Stimulated activated CD4-positive, alpha-beta T cell treated with anti-CD3 and anti-CD28 coated beads, Interleukin-2, amount 100 ng/mL, for 4 hours (primary cell): ENCODE measurements around the gene SLC1A3.

Source experiments
- DNase-seq: peaks from one replicate; pipeline ENCODE4 v3.0.0-alpha.2; 2020; ENCODE audit warnings: low read depth

Gene SLC1A3

GRCh38 chr5:36599986-36600779, 6.2 kb upstream of the SLC1A3 start:
- no peak for DNase-seq

GRCh38 chr5:36600917-36601527, 5.4 kb upstream of the SLC1A3 start:
- DNase-seq: no peak

GRCh38 chr5:36602704-36603321, 3.6 kb upstream of the SLC1A3 start:
- no peak for DNase-seq

GRCh38 chr5:36605241-36605640, 1.2 kb upstream of the SLC1A3 start:
- DNase-seq: no peak

- DNase-seq: no peak
These were observed 374 bp upstream of the SLC1A3 start for GRCh38 chr5:36606036-36606427.

GRCh38 chr5:36607114-36607571, 737 bp downstream of the SLC1A3 start:
- DNase-seq: no peak

GRCh38 chr5:36607838-36608783, 1.7 kb downstream of the SLC1A3 start:
- DNase-seq: no peak

- DNase-seq: no peak
These were observed 4.2 kb downstream of the SLC1A3 start for GRCh38 chr5:36610621-36611020.

GRCh38 chr5:36611520-36612274, 5.3 kb downstream of the SLC1A3 start:
- no peak for DNase-seq

- no peak for DNase-seq
These were observed 6.8 kb downstream of the SLC1A3 start for GRCh38 chr5:36613241-36613640.

- DNase-seq: no peak
These were observed 7.6 kb downstream of the SLC1A3 start for GRCh38 chr5:36613771-36614656.

GRCh38 chr5:36614657-36615308, 8.4 kb downstream of the SLC1A3 start:
- DNase-seq: no peak

GRCh38 chr5:36619012-36619635, 12.7 kb downstream of the SLC1A3 start:
- no peak for DNase-seq

GRCh38 chr5:36621985-36622384, 15.6 kb downstream of the SLC1A3 start:
- DNase-seq: no peak

- no peak for DNase-seq
These were observed 17.4 kb downstream of the SLC1A3 start for GRCh38 chr5:36623832-36624231.

GRCh38 chr5:36624277-36624676, 17.9 kb downstream of the SLC1A3 start:
- DNase-seq: no peak

- DNase-seq: no peak
These were observed 22.3 kb downstream of the SLC1A3 start for GRCh38 chr5:36628695-36629094.

- no peak for DNase-seq
These were observed 23.3 kb downstream of the SLC1A3 start for GRCh38 chr5:36629729-36630128.
